ENCODE data around the gene RAB11FIP5. TPM values are rescaled to one million over a fixed set of nuclear protein-coding genes. Genes with fewer than 3 reads are reported as not detected.

Gene RAB11FIP5
- total RNA-seq, 2 experiments from 2014 or later, result 4.8 to 4.9 TPM

GRCh38 chr2:73063909-73064875 lies 48.6 kb downstream of the RAB11FIP5 start:
- Mint-ChIP-seq H3K27ac (peak overlapping the region; percentile 3), H3K9me3 (no peaks in the 10 kb centered on the region), H3K4me3 (no peak overlapping the region), H3K27me3 (no peaks in the 10 kb centered on the region), H3K4me1 (peaks cover 18% of the 10 kb centered on the region), H3K36me3 (peaks cover 16% of the 10 kb centered on the region)
- POLR2A ChIA-PET, result no interaction called here
- no peak for DNase-seq
- no peak for ATAC-seq (ENCODE audit: low read depth)

DNA sequence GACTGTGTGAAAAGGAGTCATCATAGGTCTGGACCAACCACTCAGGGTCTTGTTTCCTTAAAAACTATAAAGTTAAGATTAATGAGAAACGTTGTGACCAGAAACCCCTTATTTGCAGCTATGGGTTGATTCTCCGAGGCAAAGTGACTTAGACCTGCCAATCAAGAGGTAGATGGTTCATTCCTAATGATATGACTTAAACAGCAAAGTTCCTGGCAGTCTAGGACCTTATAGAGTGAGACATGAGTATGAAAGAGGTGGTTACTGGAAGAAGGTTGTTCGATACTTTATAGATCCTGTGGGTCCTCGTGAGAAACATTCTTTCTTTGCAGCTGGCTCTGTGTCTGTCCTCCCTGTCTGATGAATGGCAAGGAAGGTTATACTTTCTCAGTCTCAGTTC lies 49.3 kb downstream of the RAB11FIP5 start:
- ATAC-seq (ENCODE audit: low read depth), result no peak
- Mint-ChIP-seq H3K9me3 (no peaks in the 10 kb centered on the region), H3K4me1 (peaks cover 13% of the 10 kb centered on the region)

DNA sequence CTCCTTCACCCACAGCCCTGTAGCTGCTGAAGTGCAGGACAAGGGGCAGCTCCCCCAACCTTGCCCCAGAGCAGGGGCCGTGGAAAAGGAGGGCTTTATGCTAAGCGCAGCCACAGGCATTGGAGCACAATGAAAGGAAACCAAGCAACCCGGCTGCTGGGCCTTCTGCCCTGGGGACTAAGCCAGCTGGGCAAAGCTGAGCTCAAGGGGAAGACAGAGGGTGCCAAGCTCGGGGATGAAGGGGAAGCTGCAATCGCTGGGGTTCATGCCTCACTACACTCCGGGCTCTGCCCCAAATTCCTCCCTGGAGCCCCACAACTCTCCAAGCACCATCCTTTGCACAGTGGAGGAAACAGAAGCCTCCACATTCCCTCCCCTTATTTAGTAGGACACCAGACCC lies 53.6 kb downstream of the RAB11FIP5 start:
- Mint-ChIP-seq H3K4me1 (peaks cover 2% of the 10 kb centered on the region), H3K27ac (no peak overlapping the region), H3K4me3 (no peak overlapping the region), H3K27me3 (no peaks in the 10 kb centered on the region), H3K9me3 (no peaks in the 10 kb centered on the region), H3K36me3 (peaks cover 17% of the 10 kb centered on the region)
- POLR2A ChIA-PET, result no interaction called here
- no peak for DNase-seq
- no peak for ATAC-seq (ENCODE audit: low read depth)

More for the DNA sequence above, 49.3 kb downstream of the RAB11FIP5 start:
- Mint-ChIP-seq H3K27me3 (no peaks in the 10 kb centered on the region), H3K4me3 (no peak overlapping the region), H3K27ac (no peak overlapping the region), H3K36me3 (peaks cover 12% of the 10 kb centered on the region)
- no peak for DNase-seq
- POLR2A ChIA-PET, result no interaction called here

- Mint-ChIP-seq H3K27me3 (no peaks in the 10 kb centered on the region), H3K4me3 (no peak overlapping the region), H3K4me1 (no peaks in the 10 kb centered on the region), H3K9me3 (no peaks in the 10 kb centered on the region), H3K36me3 (peaks cover 17% of the 10 kb centered on the region), H3K27ac (no peak overlapping the region)
- DNase-seq (no peak), ATAC-seq (ENCODE audit: low read depth) (no peak)
- POLR2A ChIA-PET, result no interaction called here
Measured at GRCh38 chr2:73054980-73055379, 57.8 kb downstream of the RAB11FIP5 start.

DNA sequence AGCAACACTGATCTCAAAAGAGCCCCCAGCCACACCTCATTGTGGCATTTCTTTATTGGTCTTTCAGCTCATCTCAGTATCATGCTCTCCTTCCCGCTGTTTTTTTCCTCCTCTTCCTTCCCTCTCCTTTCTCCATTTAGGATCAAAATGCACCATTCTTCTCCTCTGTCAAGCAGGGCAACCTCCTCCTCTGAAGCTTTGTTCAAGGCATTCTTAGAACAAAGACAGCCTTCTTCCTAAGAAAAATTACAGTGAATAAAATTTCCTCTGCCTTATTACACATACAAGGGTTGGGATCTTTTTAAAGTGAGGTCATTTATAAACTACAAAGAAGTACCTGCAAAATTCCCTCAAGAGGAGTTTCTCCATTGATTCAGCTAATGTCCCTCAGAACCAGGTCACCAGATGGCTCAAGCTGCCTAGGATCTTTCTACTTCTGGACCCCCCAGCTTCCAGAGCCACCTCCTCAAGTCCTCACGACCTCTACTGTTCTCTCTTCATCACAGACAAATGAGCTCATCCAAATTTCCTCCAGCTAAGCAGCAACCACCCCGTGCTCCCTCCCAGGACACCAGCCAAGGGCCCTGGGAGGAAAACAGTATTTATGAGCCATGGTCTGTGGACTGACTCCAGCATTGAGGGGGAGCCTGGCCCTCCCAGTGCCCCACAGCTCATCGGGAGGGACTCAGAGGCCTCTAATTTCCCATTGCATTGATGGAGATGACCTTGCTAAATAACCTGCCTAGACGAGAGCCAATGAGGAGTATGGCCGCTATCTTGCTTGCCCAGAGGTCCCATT lies 59.2 kb downstream of the RAB11FIP5 start:
- POLR2A ChIA-PET, result no interaction called here

DNA sequence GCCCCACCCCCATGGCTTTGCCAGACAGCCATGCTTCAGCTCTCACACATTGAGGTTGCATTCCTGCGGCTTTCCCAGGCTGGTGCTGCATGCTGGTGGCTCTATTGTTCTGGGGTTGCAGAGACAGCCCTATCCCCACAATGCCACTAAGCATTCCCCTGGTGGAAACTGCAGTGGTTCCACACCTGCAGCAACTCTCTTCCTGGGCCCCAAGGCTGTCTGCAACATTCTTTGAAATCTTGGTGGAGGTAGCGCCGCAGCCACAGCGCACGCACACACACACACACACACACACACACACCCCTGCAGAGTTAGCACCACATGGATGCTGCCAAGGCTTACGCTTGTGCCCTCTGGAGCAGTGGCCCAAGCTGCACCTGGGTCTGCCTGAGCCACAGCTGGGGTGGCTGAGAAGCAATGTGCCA lies 62.6 kb downstream of the RAB11FIP5 start:
- H3K27ac Mint-ChIP-seq, result no peak overlapping the region
- POLR2A ChIA-PET, result no interaction called here

More for the DNA sequence above, 59.2 kb downstream of the RAB11FIP5 start:
- ATAC-seq (ENCODE audit: low read depth) (no peak), DNase-seq (no peak)
- Mint-ChIP-seq H3K4me3 (no peak overlapping the region), H3K36me3 (peaks cover 17% of the 10 kb centered on the region), H3K27me3 (no peaks in the 10 kb centered on the region), H3K4me1 (no peaks in the 10 kb centered on the region), H3K27ac (no peak overlapping the region), H3K9me3 (no peaks in the 10 kb centered on the region)

GRCh38 chr2:73043929-73044832 lies 68.6 kb downstream of the RAB11FIP5 start:
- DNase-seq (peak; percentile 35), ATAC-seq (ENCODE audit: low read depth) (peak; percentile 76)
- Mint-ChIP-seq H3K4me3 (no peak overlapping the region), H3K27ac (peak overlapping the region; percentile 83), H3K4me1 (peaks cover 6% of the 10 kb centered on the region), H3K36me3 (peaks cover 2% of the 10 kb centered on the region), H3K9me3 (no peaks in the 10 kb centered on the region), H3K27me3 (no peaks in the 10 kb centered on the region)
- POLR2A ChIA-PET, result interaction anchor here (0.6 kb wide), 1 partner anchor 731 kb away, joined by 3 read pairs; no protein-coding TSS in a partner anchor

More for the DNA sequence above, 62.6 kb downstream of the RAB11FIP5 start:
- DNase-seq (no peak), ATAC-seq (ENCODE audit: low read depth) (no peak)
- H3K36me3 Mint-ChIP-seq, result peaks cover 3% of the 10 kb centered on the region
- no peaks in the 10 kb centered on the region for H3K4me1 Mint-ChIP-seq
- no peaks in the 10 kb centered on the region for H3K9me3 Mint-ChIP-seq
- H3K27me3 Mint-ChIP-seq, result no peaks in the 10 kb centered on the region
- no peak overlapping the region for H3K4me3 Mint-ChIP-seq

DNA sequence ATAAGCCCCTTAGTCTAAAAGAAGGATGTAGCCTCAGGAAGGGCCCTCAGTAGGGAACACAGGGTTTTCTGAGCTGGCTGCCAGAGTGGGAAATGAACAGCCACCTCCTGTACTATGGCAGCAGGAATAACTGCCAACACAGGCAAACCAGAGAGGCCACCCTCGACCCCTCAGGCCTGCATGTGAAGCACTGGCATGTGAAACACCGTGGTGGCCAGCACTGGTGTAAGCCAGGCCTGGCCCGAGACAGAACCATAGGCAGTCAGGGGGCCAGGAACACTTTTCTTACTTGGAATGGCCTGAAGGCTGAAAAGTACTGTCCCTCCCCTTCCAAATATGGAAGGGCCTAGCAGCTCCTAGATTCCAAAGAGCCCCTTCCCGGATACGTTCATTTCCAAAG lies 69.5 kb downstream of the RAB11FIP5 start:
- peaks cover 6% of the 10 kb centered on the region for H3K4me1 Mint-ChIP-seq
- no peak overlapping the region for H3K4me3 Mint-ChIP-seq
- POLR2A ChIA-PET, result no interaction called here
- no peaks in the 10 kb centered on the region for H3K9me3 Mint-ChIP-seq
- H3K27ac Mint-ChIP-seq, result no peak overlapping the region
- DNase-seq, result no peak
- no peaks in the 10 kb centered on the region for H3K27me3 Mint-ChIP-seq
- no peak for ATAC-seq (ENCODE audit: low read depth)
- peaks cover 2% of the 10 kb centered on the region for H3K36me3 Mint-ChIP-seq

DNA sequence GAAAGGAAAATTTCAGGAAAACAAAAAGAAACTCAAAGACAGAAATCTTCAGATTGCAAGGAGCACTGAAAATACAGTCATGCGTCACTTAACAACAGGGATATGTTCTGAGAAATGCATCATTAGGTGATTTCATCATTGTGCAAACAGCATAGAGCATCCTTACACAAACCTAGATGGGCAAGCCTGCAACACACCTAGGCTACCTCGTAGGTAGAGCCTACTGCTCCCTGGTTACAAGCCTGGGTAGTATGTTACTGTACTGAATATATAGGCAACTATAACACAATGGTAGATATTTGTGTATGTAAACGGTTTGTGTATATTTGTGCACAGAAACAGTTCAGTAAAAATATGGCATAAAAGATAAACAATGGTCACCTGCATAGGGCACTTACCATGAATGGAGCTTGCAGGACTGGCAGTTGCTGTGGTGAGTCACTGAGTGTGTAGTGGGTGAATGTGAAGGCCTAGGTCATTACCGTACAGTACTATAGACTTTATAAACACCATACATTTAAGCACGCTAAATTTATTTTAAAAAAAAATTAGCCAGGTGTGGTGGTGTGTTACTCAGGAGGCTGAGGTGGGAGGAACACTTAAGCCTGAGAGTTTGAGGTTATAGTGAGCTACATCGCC lies 74.7 kb downstream of the RAB11FIP5 start:
- Mint-ChIP-seq H3K4me3 (no peak overlapping the region), H3K27me3 (no peaks in the 10 kb centered on the region), H3K36me3 (no peaks in the 10 kb centered on the region), H3K27ac (no peak overlapping the region), H3K9me3 (no peaks in the 10 kb centered on the region), H3K4me1 (no peaks in the 10 kb centered on the region)
- ATAC-seq (ENCODE audit: low read depth) (no peak), DNase-seq (no peak)
- POLR2A ChIA-PET, result no interaction called here

DNA sequence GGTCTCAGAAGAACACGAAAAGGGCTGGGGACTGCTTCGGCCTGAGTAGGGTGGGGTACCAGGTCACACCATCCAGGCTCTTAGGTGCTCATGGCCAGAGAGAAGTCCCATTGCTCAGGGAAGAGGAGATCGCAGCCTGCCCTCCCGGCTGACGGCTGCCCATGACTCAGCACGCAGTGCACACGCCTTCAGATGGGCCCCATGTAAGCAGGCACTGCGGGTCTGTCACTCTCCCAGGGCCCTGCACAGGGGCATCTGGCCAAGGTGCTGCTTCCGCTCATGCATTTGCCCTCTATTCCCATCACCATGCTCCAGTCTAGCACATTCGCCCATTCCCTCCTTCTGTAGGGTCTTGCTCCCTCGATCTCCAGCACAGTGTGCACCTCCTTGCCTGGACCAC lies 76.0 kb downstream of the RAB11FIP5 start:
- no peak for ATAC-seq (ENCODE audit: low read depth)
- Mint-ChIP-seq H3K4me1 (no peaks in the 10 kb centered on the region), H3K27me3 (no peaks in the 10 kb centered on the region), H3K9me3 (no peaks in the 10 kb centered on the region), H3K27ac (no peak overlapping the region), H3K36me3 (no peaks in the 10 kb centered on the region), H3K4me3 (no peak overlapping the region)
- DNase-seq, result no peak
- POLR2A ChIA-PET, result no interaction called here

GRCh38 chr2:73035899-73036711 lies 76.6 kb downstream of the RAB11FIP5 start:
- no peak for ATAC-seq (ENCODE audit: low read depth)
- Mint-ChIP-seq H3K27me3 (no peaks in the 10 kb centered on the region), H3K9me3 (no peaks in the 10 kb centered on the region), H3K4me1 (no peaks in the 10 kb centered on the region), H3K27ac (no peak overlapping the region), H3K4me3 (no peak overlapping the region), H3K36me3 (no peaks in the 10 kb centered on the region)
- no peak for DNase-seq
- POLR2A ChIA-PET, result no interaction called here

Data from activated naive CD8-positive, alpha-beta T cell treated with anti-CD3 and anti-CD28 coated beads, Interleukin-2, amount 10 ng/mL, durations not matched to agents 7 days and 5 days (primary cell).